OCI-LY3 (cell line): ENCODE data around the gene NUAK2.
A peak's percentile ranks its signal among the peaks of the same experiment; 100 is the strongest.

Source experiments
- H2AFZ ChIP-seq: fragments of 200-600, 300-600 bp; shearing (Covaris generic); 2 replicates; pipeline ENCODE4 v1.6.0; 2014; ENCODE audit warnings: antibody characterized with exemption, low read depth, low read length
- H3K27ac ChIP-seq: fragments of 200-600, 300-600 bp; sonication (generic); 2 replicates; pipeline ENCODE4 v1.5.1; 2014; ENCODE audit warnings: mild to moderate bottlenecking, low read length, moderate library complexity, mixed read lengths
- H3K27me3 ChIP-seq: fragments of 200-600, 300-600 bp; sonication (generic); 2 replicates; pipeline ENCODE4 v1.6.1; 2014; ENCODE audit warnings: low read depth, low read length, mixed read lengths
- H3K36me3 ChIP-seq: fragments of 200-600, 300-600 bp; sonication (generic); replicated peaks from 2 replicates; pipeline ENCODE3; 2014; ENCODE audit warnings: low read depth, low read length, mixed read lengths
- H3K4me1 ChIP-seq: fragments of 300-600, 200-600 bp; sonication (generic); 2 replicates; pipeline ENCODE4 v1.6.1; 2014; ENCODE audit warnings: low read length, mixed read lengths
- H3K4me2 ChIP-seq: fragments of 200-600, 300-600 bp; sonication (generic); 2 replicates; pipeline ENCODE4 v1.6.1; 2014; ENCODE audit warnings: low read length, mixed read lengths
- H3K4me3 ChIP-seq: fragments of 300-600, 200-600 bp; sonication (generic); 2 replicates; pipeline ENCODE4 v1.5.1; 2014; ENCODE audit warnings: antibody characterized with exemption, mild to moderate bottlenecking, low read length, moderate library complexity
- H3K79me2 ChIP-seq: fragments of 300-600, 200-600 bp; shearing (Covaris generic); 2 replicates; pipeline ENCODE4 v1.6.1; 2014; ENCODE audit warnings: mild to moderate bottlenecking, low read length, mixed read lengths
- H3K9ac ChIP-seq: fragments of 300-600, 200-600 bp; shearing (Covaris generic); 2 replicates; pipeline ENCODE4 v1.6.0; 2014; ENCODE audit warnings: mild to moderate bottlenecking, low read length, moderate library complexity
- H3K9me3 ChIP-seq: fragments of 200-600, 300-600 bp; shearing (Covaris generic); 2 replicates; pipeline ENCODE4 v1.6.1; 2014; ENCODE audit warnings: low read length, mixed read lengths; ENCODE audit not compliant: insufficient read depth
- H4K20me1 ChIP-seq: fragments of 200-600, 300-600 bp; sonication (generic); 2 replicates; pipeline ENCODE4 v1.6.1; 2016; ENCODE audit warnings: low read length, mixed read lengths; ENCODE audit not compliant: insufficient read depth
- CTCF ChIP-seq: fragments of 200-600, 300-600 bp; sonication (generic); IDR thresholded peaks from 2 replicates; pipeline ENCODE4 v1.5.1; 2014; ENCODE audit warnings: antibody characterized with exemption, low read length, low read depth
- EZH2phosphoT487 ChIP-seq: fragments of 200-600 bp; shearing (Covaris generic); IDR thresholded peaks from 2 replicates; pipeline ENCODE4 v1.6.1; 2018; ENCODE audit warnings: antibody characterized with exemption, mixed run types, low read depth

NUAK2 gene

GRCh38 chr1:205258719-205259118 is 62.8 kb downstream of the NUAK2 start:
- Histone ChIP-seq H4K20me1 (no peaks in the 10 kb centered on the region), H3K4me1 (peaks cover 33% of the 10 kb centered on the region), H3K9ac (no peak overlapping the region), H3K27me3 (peaks cover 30% of the 10 kb centered on the region), H3K79me2 (no peaks in the 10 kb centered on the region), H3K4me3 (no peak overlapping the region), H3K27ac (no peak overlapping the region), H3K9me3 (no peaks in the 10 kb centered on the region), H3K4me2 (peak overlapping the region; percentile 62; the same call in 1 of the 2 replicates), H2AFZ (no peak overlapping the region), H3K36me3 (no peaks in the 10 kb centered on the region)
- TF ChIP-seq EZH2phosphoT487 (no peak), CTCF (no peak)

- H3K4me2 ChIP-seq, result no peak overlapping the region; the same call in 1 of the 2 replicates
- H3K79me2 ChIP-seq, result no peaks in the 10 kb centered on the region
- no peaks in the 10 kb centered on the region for H3K9me3 ChIP-seq
- H4K20me1 ChIP-seq, result no peaks in the 10 kb centered on the region
- H3K27me3 ChIP-seq, result peaks cover 30% of the 10 kb centered on the region
- TF ChIP-seq EZH2phosphoT487 (no peak), CTCF (no peak)
- no peaks in the 10 kb centered on the region for H3K36me3 ChIP-seq
- no peak overlapping the region for H3K27ac ChIP-seq
- peaks cover 33% of the 10 kb centered on the region for H3K4me1 ChIP-seq
- no peak overlapping the region for H2AFZ ChIP-seq
- no peak overlapping the region for H3K4me3 ChIP-seq
- H3K9ac ChIP-seq, result no peak overlapping the region
Observed at GRCh38 chr1:205258261-205258691, 63.3 kb downstream of the NUAK2 start.

- Histone ChIP-seq H2AFZ (no peak overlapping the region), H3K4me3 (no peak overlapping the region), H3K9ac (no peak overlapping the region), H3K9me3 (no peaks in the 10 kb centered on the region), H3K36me3 (no peaks in the 10 kb centered on the region), H3K27ac (no peak overlapping the region), H3K4me2 (no peak overlapping the region), H4K20me1 (no peaks in the 10 kb centered on the region), H3K4me1 (peaks cover 33% of the 10 kb centered on the region), H3K27me3 (peaks cover 25% of the 10 kb centered on the region), H3K79me2 (no peaks in the 10 kb centered on the region)
- TF ChIP-seq EZH2phosphoT487 (no peak), CTCF (no peak)
Observed at GRCh38 chr1:205257735-205258134, 63.8 kb downstream of the NUAK2 start.

GRCh38 chr1:205256951-205257625 is 64.5 kb downstream of the NUAK2 start:
- H3K27me3 ChIP-seq, result peaks cover 24% of the 10 kb centered on the region
- no peak overlapping the region for H3K4me3 ChIP-seq
- no peaks in the 10 kb centered on the region for H3K9me3 ChIP-seq
- no peak overlapping the region for H3K9ac ChIP-seq
- no peak overlapping the region for H2AFZ ChIP-seq
- no peak overlapping the region for H3K27ac ChIP-seq
- no peaks in the 10 kb centered on the region for H3K36me3 ChIP-seq
- no peaks in the 10 kb centered on the region for H4K20me1 ChIP-seq
- peaks cover 27% of the 10 kb centered on the region for H3K4me1 ChIP-seq
- no peak for TF ChIP-seq CTCF
- no peak for TF ChIP-seq EZH2phosphoT487
- H3K79me2 ChIP-seq, result no peaks in the 10 kb centered on the region
- H3K4me2 ChIP-seq, result no peak overlapping the region
